K562 (cell line): ENCODE measurements around the gene HOXD9. TPM values are rescaled to one million over a fixed set of nuclear protein-coding genes. Genes with fewer than 3 reads are reported as not detected.

Source experiments
- BRD4 ChIP-seq: fragments of 200-600 bp; sonication (generic); IDR thresholded peaks from 2 replicates; pipeline ENCODE4 v1.6.1; 2017; ENCODE audit warnings: inconsistent platforms
- CTBP1 ChIP-seq: fragments of 450-650 bp; IDR thresholded peaks from 2 replicates; pipeline ENCODE4 v1.6.1; 2016; ENCODE audit warnings: borderline replicate concordance
- GTF2E2 ChIP-seq: fragments of 200-800 bp; sonication (Bioruptor generic); IDR thresholded peaks from 2 replicates; pipeline ENCODE4 v1.6.1; 2016; ENCODE audit warnings: missing genetic modification characterization, missing compliant biosample characterization
- NR2C1 ChIP-seq, 2 experiments: fragments of 450-650 bp; IDR thresholded peaks; 2 replicates each; pipeline ENCODE4 v1.6.1; 2017; ENCODE audit warnings: mild to moderate bottlenecking in 2 of 2, antibody characterized with exemption in 1 of 2, inconsistent platforms in 1 of 2, missing compliant biosample characterization in 1 of 2, missing genetic modification characterization in 1 of 2
- NR3C1 ChIP-seq: sonication (generic); formaldehyde crosslinking; IDR thresholded peaks from 2 replicates; pipeline ENCODE4 v1.8.1; 2022; ENCODE audit warnings: missing genetic modification reagents
- SMAD4 ChIP-seq: fragments of 250-450 bp; sonication (Bioruptor Pico); conservative IDR thresholded peaks from 2 replicates; pipeline ENCODE4 v1.8.0; 2021; ENCODE audit warnings: inconsistent platforms, mild to moderate bottlenecking, moderate library complexity
- SMARCE1 ChIP-seq: fragments of 450-650 bp; IDR thresholded peaks from 2 replicates; pipeline ENCODE4 v1.7.1; 2016; ENCODE audit warnings: mild to moderate bottlenecking
- ZNF143 ChIP-seq: sonication (generic); formaldehyde crosslinking; IDR thresholded peaks from 2 replicates; pipeline ENCODE4 v1.9.0; 2022; ENCODE audit warnings: mild to moderate bottlenecking, missing genetic modification reagents
- ZNF583 ChIP-seq: fragments of 250-450 bp; sonication (Bioruptor Pico); IDR thresholded peaks from 2 replicates; pipeline ENCODE4 v1.4.0; 2020
- polyA plus RNA-seq, 8 experiments: library from polyadenylated mRNA; depleted of rRNA in 4 of 8; stranded (reverse) in 5 of 8; unstranded in 3 of 8; fragments of >200 nt; fragmentation: Nextera tagmentation in 2 of 8; fragmentation: Illumina TruSeq in 1 of 8; extraction: Ambion mirVana in 2 of 8; extraction: Trizol in 1 of 8; gene quantifications; 2 replicates each; pipeline versions ENCODE4 v1.2.1 to v1.2.3, GENCODE V29; 2011 to 2014; ENCODE audit warnings: inconsistent platforms in 1 of 8, missing spikeins in 1 of 8
- total RNA-seq, 7 experiments: library from RNA; depleted of rRNA in 6 of 7; stranded (reverse); fragments of >200 nt in 6 of 7; fragmentation: Illumina TruSeq in 2 of 7; extraction: Trizol in 2 of 7; gene quantifications; 2 replicates each; pipeline versions ENCODE4 v1.2.1 to v1.2.3, GENCODE V29; 2011 to 2021; ENCODE audit warnings: low replicate concordance in 1 of 7
- TF ChIP-seq, protein P1 (sequence below): fragments of 250-450 bp; sonication (Bioruptor Pico); IDR thresholded peaks from 2 replicates; pipeline ENCODE4 v1.8.0; 2022; ENCODE audit warnings: inconsistent platforms, mild to moderate bottlenecking, moderate library complexity, borderline replicate concordance
- TF ChIP-seq, protein P2 (sequence below): fragments of 450-650 bp; IDR thresholded peaks from 2 replicates; pipeline ENCODE4 v1.7.0; 2016; ENCODE audit warnings: borderline replicate concordance
- TF ChIP-seq, protein P3 (sequence below), 3 experiments: fragments of 200-800 bp in 1 of 3; fragments of 250-450 bp in 1 of 3; fragments of 450-650 bp in 1 of 3; sonication (Bioruptor Pico) in 1 of 3; sonication (Bioruptor generic) in 1 of 3; formaldehyde crosslinking in 1 of 3; IDR thresholded peaks; 2 replicates each; pipeline versions ENCODE4 v1.6.1 to v1.8.0; 2016 to 2022; ENCODE audit warnings: mild to moderate bottlenecking in 2 of 3, missing genetic modification characterization in 2 of 3, missing compliant biosample characterization in 1 of 3, moderate library complexity in 1 of 3
- TF ChIP-seq, protein P4 (sequence below): sonication (generic); formaldehyde crosslinking; IDR thresholded peaks from 2 replicates; pipeline ENCODE4 v1.8.0; 2022; ENCODE audit warnings: mild to moderate bottlenecking, missing genetic modification reagents, borderline replicate concordance
- TF ChIP-seq, protein P5 (sequence below): fragments of 250-450 bp; sonication (Bioruptor Pico); IDR thresholded peaks from 2 replicates; pipeline ENCODE4 v1.5.0; 2021; ENCODE audit warnings: mild to moderate bottlenecking, borderline replicate concordance

Gene HOXD9
- total and polyA plus RNA-seq, 9 of the 15 experiments (the other 6 are each of a cell fraction or from before 2014, with no cell fraction given): not detected

DNA sequence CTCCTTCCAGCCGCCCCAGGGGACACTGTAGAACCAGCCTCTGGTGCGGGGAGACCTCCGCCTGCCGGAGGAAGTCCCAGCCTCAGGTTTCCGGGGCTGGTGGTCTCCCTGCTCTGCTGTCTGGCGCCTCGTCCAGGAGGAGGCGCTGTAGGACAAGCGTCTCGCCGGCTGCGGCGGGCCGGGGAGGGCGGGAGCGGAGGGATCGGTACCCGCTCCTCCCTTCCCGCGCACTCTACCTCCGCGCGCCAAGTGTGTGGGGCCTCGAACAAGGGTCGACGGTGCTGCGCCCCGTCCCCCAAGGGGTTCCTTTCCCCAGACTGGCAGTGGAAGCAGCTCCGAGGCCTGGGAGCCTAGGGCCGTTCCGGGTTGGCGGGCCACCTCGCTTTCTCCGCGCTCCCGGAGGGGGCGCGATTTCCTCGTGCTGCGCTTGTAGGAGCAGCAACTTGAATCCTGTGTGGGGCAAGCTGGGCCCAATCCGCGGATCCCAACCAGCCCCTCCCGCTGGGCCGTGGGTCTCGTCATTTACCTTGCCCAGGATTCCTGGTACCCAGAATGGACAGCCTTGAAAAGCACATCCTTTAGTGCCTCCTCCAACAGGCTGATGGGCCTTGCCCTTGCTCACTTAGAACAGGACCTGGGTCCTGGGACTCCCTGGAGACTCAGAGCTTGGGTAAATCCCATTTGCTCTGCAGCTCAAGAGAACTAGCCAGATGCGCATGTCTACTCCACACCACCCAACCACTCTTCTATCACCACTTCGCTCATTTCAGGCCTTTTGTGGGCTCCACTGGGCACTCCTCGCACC, 18.2 kb downstream of the HOXD9 start (continued):
- TF ChIP-seq SMAD4 (CRISPR knock-in tag): peak; percentile 68
- TF ChIP-seq, protein P1, sequence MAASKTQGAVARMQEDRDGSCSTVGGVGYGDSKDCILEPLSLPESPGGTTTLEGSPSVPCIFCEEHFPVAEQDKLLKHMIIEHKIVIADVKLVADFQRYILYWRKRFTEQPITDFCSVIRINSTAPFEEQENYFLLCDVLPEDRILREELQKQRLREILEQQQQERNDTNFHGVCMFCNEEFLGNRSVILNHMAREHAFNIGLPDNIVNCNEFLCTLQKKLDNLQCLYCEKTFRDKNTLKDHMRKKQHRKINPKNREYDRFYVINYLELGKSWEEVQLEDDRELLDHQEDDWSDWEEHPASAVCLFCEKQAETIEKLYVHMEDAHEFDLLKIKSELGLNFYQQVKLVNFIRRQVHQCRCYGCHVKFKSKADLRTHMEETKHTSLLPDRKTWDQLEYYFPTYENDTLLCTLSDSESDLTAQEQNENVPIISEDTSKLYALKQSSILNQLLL (CRISPR knock-in tag): no peak
- no peak for TF ChIP-seq GTF2E2 (tag)
- TF ChIP-seq ZNF583 (CRISPR knock-in tag): no peak
- TF ChIP-seq ZNF143 (CRISPR knock-in tag): peak; percentile 38; the same call in 1 of the 2 replicates
- no peak for TF ChIP-seq NR3C1 (CRISPR knock-in tag)
- TF ChIP-seq BRD4: no peak
- TF ChIP-seq, protein P2, sequence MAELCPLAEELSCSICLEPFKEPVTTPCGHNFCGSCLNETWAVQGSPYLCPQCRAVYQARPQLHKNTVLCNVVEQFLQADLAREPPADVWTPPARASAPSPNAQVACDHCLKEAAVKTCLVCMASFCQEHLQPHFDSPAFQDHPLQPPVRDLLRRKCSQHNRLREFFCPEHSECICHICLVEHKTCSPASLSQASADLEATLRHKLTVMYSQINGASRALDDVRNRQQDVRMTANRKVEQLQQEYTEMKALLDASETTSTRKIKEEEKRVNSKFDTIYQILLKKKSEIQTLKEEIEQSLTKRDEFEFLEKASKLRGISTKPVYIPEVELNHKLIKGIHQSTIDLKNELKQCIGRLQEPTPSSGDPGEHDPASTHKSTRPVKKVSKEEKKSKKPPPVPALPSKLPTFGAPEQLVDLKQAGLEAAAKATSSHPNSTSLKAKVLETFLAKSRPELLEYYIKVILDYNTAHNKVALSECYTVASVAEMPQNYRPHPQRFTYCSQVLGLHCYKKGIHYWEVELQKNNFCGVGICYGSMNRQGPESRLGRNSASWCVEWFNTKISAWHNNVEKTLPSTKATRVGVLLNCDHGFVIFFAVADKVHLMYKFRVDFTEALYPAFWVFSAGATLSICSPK: no peak
- TF ChIP-seq, protein P3, sequence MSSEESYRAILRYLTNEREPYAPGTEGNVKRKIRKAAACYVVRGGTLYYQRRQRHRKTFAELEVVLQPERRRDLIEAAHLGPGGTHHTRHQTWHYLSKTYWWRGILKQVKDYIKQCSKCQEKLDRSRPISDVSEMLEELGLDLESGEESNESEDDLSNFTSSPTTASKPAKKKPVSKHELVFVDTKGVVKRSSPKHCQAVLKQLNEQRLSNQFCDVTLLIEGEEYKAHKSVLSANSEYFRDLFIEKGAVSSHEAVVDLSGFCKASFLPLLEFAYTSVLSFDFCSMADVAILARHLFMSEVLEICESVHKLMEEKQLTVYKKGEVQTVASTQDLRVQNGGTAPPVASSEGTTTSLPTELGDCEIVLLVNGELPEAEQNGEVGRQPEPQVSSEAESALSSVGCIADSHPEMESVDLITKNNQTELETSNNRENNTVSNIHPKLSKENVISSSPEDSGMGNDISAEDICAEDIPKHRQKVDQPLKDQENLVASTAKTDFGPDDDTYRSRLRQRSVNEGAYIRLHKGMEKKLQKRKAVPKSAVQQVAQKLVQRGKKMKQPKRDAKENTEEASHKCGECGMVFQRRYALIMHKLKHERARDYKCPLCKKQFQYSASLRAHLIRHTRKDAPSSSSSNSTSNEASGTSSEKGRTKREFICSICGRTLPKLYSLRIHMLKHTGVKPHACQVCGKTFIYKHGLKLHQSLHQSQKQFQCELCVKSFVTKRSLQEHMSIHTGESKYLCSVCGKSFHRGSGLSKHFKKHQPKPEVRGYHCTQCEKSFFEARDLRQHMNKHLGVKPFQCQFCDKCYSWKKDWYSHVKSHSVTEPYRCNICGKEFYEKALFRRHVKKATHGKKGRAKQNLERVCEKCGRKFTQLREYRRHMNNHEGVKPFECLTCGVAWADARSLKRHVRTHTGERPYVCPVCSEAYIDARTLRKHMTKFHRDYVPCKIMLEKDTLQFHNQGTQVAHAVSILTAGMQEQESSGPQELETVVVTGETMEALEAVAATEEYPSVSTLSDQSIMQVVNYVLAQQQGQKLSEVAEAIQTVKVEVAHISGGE (CRISPR knock-in tag; IDR thresholded peaks at IDR 0.05): no peak
- no peak for TF ChIP-seq NR2C1 (IDR thresholded peaks at IDR 0.05)
- TF ChIP-seq NR2C1 (tag; IDR thresholded peaks at IDR 0.05): no peak
- TF ChIP-seq, protein P4, sequence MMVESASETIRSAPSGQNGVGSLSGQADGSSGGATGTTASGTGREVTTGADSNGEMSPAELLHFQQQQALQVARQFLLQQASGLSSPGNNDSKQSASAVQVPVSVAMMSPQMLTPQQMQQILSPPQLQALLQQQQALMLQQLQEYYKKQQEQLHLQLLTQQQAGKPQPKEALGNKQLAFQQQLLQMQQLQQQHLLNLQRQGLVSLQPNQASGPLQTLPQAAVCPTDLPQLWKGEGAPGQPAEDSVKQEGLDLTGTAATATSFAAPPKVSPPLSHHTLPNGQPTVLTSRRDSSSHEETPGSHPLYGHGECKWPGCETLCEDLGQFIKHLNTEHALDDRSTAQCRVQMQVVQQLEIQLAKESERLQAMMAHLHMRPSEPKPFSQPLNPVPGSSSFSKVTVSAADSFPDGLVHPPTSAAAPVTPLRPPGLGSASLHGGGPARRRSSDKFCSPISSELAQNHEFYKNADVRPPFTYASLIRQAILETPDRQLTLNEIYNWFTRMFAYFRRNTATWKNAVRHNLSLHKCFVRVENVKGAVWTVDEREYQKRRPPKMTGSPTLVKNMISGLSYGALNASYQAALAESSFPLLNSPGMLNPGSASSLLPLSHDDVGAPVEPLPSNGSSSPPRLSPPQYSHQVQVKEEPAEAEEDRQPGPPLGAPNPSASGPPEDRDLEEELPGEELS (CRISPR knock-in tag): no peak
- TF ChIP-seq, protein P5, sequence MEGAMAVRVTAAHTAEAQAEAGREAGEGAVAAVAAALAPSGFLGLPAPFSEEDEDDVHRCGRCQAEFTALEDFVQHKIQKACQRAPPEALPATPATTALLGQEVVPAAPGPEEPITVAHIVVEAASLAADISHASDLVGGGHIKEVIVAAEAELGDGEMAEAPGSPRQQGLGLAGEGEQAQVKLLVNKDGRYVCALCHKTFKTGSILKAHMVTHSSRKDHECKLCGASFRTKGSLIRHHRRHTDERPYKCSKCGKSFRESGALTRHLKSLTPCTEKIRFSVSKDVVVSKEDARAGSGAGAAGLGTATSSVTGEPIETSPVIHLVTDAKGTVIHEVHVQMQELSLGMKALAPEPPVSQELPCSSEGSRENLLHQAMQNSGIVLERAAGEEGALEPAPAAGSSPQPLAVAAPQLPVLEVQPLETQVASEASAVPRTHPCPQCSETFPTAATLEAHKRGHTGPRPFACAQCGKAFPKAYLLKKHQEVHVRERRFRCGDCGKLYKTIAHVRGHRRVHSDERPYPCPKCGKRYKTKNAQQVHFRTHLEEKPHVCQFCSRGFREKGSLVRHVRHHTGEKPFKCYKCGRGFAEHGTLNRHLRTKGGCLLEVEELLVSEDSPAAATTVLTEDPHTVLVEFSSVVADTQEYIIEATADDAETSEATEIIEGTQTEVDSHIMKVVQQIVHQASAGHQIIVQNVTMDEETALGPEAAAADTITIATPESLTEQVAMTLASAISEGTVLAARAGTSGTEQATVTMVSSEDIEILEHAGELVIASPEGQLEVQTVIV (CRISPR knock-in tag): no peak
- TF ChIP-seq SMARCE1: peak; percentile 43
- TF ChIP-seq CTBP1: peak; percentile 74; the same call in 1 of the 2 replicates
